ENCODE measurements around the gene DDX47.
"Not testable (repeated sequence)": the region's sequence is repeated elsewhere in the genome, so short reads cannot be mapped to it uniquely, and the experiment has no call there.

GRCh38 chr12:12801656-12802055 is 11.5 kb upstream of the DDX47 start:
- TF ChIP-seq, protein P1, sequence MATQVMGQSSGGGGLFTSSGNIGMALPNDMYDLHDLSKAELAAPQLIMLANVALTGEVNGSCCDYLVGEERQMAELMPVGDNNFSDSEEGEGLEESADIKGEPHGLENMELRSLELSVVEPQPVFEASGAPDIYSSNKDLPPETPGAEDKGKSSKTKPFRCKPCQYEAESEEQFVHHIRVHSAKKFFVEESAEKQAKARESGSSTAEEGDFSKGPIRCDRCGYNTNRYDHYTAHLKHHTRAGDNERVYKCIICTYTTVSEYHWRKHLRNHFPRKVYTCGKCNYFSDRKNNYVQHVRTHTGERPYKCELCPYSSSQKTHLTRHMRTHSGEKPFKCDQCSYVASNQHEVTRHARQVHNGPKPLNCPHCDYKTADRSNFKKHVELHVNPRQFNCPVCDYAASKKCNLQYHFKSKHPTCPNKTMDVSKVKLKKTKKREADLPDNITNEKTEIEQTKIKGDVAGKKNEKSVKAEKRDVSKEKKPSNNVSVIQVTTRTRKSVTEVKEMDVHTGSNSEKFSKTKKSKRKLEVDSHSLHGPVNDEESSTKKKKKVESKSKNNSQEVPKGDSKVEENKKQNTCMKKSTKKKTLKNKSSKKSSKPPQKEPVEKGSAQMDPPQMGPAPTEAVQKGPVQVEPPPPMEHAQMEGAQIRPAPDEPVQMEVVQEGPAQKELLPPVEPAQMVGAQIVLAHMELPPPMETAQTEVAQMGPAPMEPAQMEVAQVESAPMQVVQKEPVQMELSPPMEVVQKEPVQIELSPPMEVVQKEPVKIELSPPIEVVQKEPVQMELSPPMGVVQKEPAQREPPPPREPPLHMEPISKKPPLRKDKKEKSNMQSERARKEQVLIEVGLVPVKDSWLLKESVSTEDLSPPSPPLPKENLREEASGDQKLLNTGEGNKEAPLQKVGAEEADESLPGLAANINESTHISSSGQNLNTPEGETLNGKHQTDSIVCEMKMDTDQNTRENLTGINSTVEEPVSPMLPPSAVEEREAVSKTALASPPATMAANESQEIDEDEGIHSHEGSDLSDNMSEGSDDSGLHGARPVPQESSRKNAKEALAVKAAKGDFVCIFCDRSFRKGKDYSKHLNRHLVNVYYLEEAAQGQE (IDR thresholded peaks at IDR 0.05; ENCODE audit: unreplicated experiment), result not testable (repeated sequence)
- not testable (repeated sequence) for TF ChIP-seq POLR2AphosphoS5 (IDR thresholded peaks at IDR 0.05; ENCODE audit: low read depth)
- TF ChIP-seq, protein P2, sequence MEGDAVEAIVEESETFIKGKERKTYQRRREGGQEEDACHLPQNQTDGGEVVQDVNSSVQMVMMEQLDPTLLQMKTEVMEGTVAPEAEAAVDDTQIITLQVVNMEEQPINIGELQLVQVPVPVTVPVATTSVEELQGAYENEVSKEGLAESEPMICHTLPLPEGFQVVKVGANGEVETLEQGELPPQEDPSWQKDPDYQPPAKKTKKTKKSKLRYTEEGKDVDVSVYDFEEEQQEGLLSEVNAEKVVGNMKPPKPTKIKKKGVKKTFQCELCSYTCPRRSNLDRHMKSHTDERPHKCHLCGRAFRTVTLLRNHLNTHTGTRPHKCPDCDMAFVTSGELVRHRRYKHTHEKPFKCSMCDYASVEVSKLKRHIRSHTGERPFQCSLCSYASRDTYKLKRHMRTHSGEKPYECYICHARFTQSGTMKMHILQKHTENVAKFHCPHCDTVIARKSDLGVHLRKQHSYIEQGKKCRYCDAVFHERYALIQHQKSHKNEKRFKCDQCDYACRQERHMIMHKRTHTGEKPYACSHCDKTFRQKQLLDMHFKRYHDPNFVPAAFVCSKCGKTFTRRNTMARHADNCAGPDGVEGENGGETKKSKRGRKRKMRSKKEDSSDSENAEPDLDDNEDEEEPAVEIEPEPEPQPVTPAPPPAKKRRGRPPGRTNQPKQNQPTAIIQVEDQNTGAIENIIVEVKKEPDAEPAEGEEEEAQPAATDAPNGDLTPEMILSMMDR (conservative IDR thresholded peaks at IDR 0.05; ENCODE audit: low read depth in 2 of 2), result not testable (repeated sequence)

All from GM23338 (cell line).